NCI-H526 (cell line): ENCODE results near the gene DPYSL4.

ENCODE experiments used
- DNase-seq, 2 experiments: peaks; one replicate each; lab custom pipeline; 2025; lab: John Stamatoyannopoulos, UW

DPYSL4 gene

GRCh38 chr10:132178672-132179545 is 7.8 kb upstream of the DPYSL4 start:
- no peak for DNase-seq

- DNase-seq: no peak
Observed at GRCh38 chr10:132179551-132180392, 7.0 kb upstream of the DPYSL4 start.

GRCh38 chr10:132180736-132181135 is 6.0 kb upstream of the DPYSL4 start:
- no peak for DNase-seq

GRCh38 chr10:132181691-132182425 is 4.9 kb upstream of the DPYSL4 start:
- DNase-seq: no peak

- no peak for DNase-seq
Observed at GRCh38 chr10:132182591-132182990, 4.2 kb upstream of the DPYSL4 start.

GRCh38 chr10:132183046-132183445 is 3.7 kb upstream of the DPYSL4 start:
- no peak for DNase-seq

- DNase-seq: peak in 1 of 2 experiments; percentile 51
Observed at GRCh38 chr10:132184816-132185593, 1.7 kb upstream of the DPYSL4 start.

GRCh38 chr10:132185601-132186487 is 904 bp upstream of the DPYSL4 start:
- DNase-seq: peak in 1 of 2 experiments; percentile 72

- peak in 1 of 2 experiments; percentile 38 for DNase-seq
Observed at GRCh38 chr10:132187430-132188138, 836 bp downstream of the DPYSL4 start.

GRCh38 chr10:132188331-132188730 is 1.6 kb downstream of the DPYSL4 start:
- no peak for DNase-seq

GRCh38 chr10:132189016-132189415 is 2.3 kb downstream of the DPYSL4 start:
- DNase-seq: no peak

GRCh38 chr10:132189810-132190422 is 3.2 kb downstream of the DPYSL4 start:
- no peak for DNase-seq

- DNase-seq: no peak
Observed at GRCh38 chr10:132192076-132192975, 5.6 kb downstream of the DPYSL4 start.

GRCh38 chr10:132192991-132193665 is 6.4 kb downstream of the DPYSL4 start:
- no peak for DNase-seq

GRCh38 chr10:132193907-132194552 is 7.3 kb downstream of the DPYSL4 start:
- no peak for DNase-seq

GRCh38 chr10:132194726-132195125 is 8.0 kb downstream of the DPYSL4 start:
- DNase-seq: no peak
